Left lung (tissue), 10 donors: ENCODE measurements around the gene SLC33A1. TPM values are rescaled to one million over a fixed set of nuclear protein-coding genes. Genes with fewer than 3 reads are reported as not detected.
A peak's percentile ranks its signal among the peaks of the same experiment; 100 is the strongest.
"Not testable (repeated sequence)": the region's sequence is repeated elsewhere in the genome, so short reads cannot be mapped to it uniquely, and the experiment has no call there.

ENCODE experiments used
- ATAC-seq: fragments of 200-7000 bp; cut with Tn5 transposase; one replicate; pipeline ENCODE4 v1.9.1; 2020; ENCODE audit warnings: moderate library complexity
- DNase-seq, 4 donors: peaks; one replicate each; pipeline ENCODE4 v3.0.0-alpha.2; 2013 to 2020
- H3K27ac ChIP-seq, 2 donors: fragments of 200-600 bp; sonication (generic) in 1 of 2; one replicate each; pipeline versions ENCODE4 v1.5.0 to v1.8.0; 2020 to 2021
- H3K27me3 ChIP-seq, 2 donors: fragments of 200-600 bp; sonication (generic) in 1 of 2; one replicate each; pipeline versions ENCODE4 v1.5.0 to v1.8.0; 2020 to 2021
- H3K36me3 ChIP-seq, 2 donors: fragments of 200-600 bp; sonication (generic) in 1 of 2; one replicate each; pipeline versions ENCODE4 v1.5.0 to v1.8.0; 2020 to 2021
- H3K4me1 ChIP-seq, 2 donors: fragments of 200-600 bp; one replicate each; pipeline ENCODE4 v1.8.0; 2021
- H3K4me3 ChIP-seq, 2 donors: fragments of 200-600 bp; sonication (generic) in 1 of 2; one replicate each; pipeline versions ENCODE4 v1.5.0 to v1.8.0; 2020 to 2021; ENCODE audit warnings: mild to moderate bottlenecking in 1 of 2
- H3K9me3 ChIP-seq, 2 donors: fragments of 200-600 bp; sonication (generic) in 1 of 2; one replicate each; pipeline versions ENCODE4 v1.5.0 to v1.8.0; 2020 to 2021
- intact Hi-C, 2 donors: fragments of 100-400 bp; cut with DNase I; formaldehyde crosslinking; loops; one replicate each; pipeline versions ENCODE4 v1.11.2 to v1.14.2; 2022
- polyA plus RNA-seq, 6 donors: library from polyadenylated mRNA; unstranded; fragments of 120-200 nt; gene quantifications; one replicate each; pipeline ENCODE4 v1.2.1, GENCODE V29; 2013; ENCODE audit not compliant: insufficient read length in 6 of 6
- total RNA-seq, 2 donors: library from RNA; stranded (reverse); fragmentation: NEBNext Ultra II Directional; extraction: Animal tissue kit (Norgen Biotek cat#: 25700); gene quantifications; one replicate each; pipeline ENCODE4 v1.2.1, GENCODE V29; 2021
- TF ChIP-seq, protein P1 (sequence below), 2 donors: fragments of 200-600 bp; sonication (generic) in 1 of 2; IDR thresholded peaks; one replicate each; pipeline versions ENCODE4 v1.5.0 to v1.8.0; 2021; ENCODE audit warnings: antibody characterized with exemption in 2 of 2
- donor health status: DM: no; HTN: yes; CAD: no.
- donor health status: DM: no; HTN: no; CAD: no.

The SLC33A1 gene
- total and polyA plus RNA-seq, 8 donors, result 29.0 to 48.9 (median 36.1) TPM

DNA sequence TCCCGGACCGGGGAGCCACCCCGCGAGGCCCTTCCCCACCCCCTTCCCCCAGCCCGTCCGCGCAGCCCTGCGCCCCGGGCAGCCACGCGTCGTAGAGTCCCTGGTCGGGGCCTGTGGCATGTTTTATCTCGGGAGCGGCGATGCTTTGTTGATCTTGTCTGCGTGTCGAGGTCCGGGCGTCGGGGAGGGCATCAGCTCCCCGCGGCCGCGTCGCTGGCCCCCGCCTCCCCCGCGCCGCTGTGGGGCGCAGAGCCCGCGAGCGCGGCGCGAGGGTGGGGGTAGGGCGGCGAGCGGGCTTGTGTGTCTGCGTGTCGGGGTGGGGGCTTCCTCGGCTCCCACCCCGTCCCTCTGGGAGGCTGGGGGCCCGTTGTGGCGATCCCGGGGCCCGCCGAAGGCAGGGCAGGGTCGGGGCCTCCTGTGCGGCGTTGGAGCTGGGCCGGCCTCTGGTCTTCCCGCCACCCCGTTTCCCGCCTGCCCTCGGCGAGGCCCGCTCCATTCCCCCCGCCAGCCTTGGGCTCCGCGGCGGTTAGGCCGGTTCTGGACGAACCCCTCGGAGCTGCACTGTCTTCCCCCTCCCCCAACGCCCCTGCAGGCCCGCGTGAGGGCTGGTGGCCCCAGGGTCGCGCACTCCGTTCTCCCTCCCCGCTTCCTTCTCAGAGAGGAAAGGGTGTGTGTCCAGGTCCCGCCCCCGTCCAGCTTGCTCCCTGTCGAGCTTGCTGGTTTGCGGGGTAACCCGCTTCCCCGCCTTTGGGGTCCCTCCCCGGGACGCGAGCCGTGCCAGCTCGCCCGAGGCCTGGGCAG lies 16.9 kb upstream of the SLC33A1 start:
- H3K9me3 ChIP-seq, result no peaks in the 10 kb centered on the region
- DNase-seq, result peak; percentile 49 to 91 (median 63)
- TF ChIP-seq, protein P1, sequence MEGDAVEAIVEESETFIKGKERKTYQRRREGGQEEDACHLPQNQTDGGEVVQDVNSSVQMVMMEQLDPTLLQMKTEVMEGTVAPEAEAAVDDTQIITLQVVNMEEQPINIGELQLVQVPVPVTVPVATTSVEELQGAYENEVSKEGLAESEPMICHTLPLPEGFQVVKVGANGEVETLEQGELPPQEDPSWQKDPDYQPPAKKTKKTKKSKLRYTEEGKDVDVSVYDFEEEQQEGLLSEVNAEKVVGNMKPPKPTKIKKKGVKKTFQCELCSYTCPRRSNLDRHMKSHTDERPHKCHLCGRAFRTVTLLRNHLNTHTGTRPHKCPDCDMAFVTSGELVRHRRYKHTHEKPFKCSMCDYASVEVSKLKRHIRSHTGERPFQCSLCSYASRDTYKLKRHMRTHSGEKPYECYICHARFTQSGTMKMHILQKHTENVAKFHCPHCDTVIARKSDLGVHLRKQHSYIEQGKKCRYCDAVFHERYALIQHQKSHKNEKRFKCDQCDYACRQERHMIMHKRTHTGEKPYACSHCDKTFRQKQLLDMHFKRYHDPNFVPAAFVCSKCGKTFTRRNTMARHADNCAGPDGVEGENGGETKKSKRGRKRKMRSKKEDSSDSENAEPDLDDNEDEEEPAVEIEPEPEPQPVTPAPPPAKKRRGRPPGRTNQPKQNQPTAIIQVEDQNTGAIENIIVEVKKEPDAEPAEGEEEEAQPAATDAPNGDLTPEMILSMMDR (IDR thresholded peaks at IDR 0.05), result no peak
- H3K4me3 ChIP-seq, result peak overlapping the region; percentile 94 to 96
- peak overlapping the region; percentile 91 to 94 for H3K27ac ChIP-seq
- H3K4me1 ChIP-seq, result peaks cover 20 to 51% of the 10 kb centered on the region in 2 donors
- no peaks in the 10 kb centered on the region for H3K27me3 ChIP-seq
- ATAC-seq, result peak; percentile 62
- intact Hi-C loops, result no loop called here
- no peaks in the 10 kb centered on the region for H3K36me3 ChIP-seq

DNA sequence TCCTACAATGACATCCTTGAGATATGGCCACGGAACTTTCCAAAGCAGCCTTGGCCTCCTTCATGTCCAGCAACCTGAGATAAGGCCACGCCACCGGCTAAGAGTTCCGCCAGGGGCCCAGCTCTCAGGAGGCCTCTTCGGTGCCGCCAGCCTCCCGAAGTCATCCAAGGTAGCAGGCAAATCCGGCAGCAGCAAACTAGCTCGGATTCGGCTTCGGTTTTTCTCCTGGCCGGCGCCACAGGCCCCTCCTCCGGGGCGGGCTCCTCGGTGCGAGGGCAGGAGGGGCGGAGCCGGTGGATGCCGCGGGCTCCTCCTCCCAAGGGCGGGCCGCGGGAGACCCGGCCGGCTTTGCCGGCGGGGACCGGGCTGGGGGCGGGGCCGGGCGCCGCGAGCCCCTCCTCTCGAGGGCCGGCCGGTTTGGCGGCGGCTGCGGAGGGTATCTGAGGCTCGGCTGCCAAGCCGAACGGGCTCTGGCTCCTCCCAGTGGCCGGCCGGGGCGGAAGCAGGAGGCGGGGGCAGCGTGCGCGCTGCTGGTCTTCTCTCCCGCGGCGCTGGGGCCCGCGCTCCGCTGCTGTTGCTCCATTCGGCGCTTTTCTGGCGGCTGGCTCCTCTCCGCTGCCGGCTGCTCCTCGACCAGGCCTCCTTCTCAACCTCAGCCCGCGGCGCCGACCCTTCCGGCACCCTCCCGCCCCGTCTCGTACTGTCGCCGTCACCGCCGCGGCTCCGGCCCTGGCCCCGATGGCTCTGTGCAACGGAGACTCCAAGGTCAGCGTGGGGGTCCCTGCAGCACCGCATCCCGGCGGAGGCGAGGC lies 16.1 kb upstream of the SLC33A1 start, which contains the start of gene GMPS:
Gene GMPS, plus strand, starts transcription at position 518 of the 812 bp plus-strand sequence. Its CDS starts 221 bp downstream, at position 739.
- Histone ChIP-seq H3K4me3 (peak within 1 kb of the TSS; percentile 94 to 96), H3K9me3 (no peaks in the 10 kb centered on the region), H3K36me3 (no peaks in the 10 kb centered on the region), H3K27me3 (no peaks in the 10 kb centered on the region), H3K27ac (peak within 1 kb of the TSS; percentile 91 to 94), H3K4me1 (peaks cover 20 to 45% of the 10 kb centered on the region in 2 donors)
- DNase-seq (peak; percentile 86 to 100 (median 96)), ATAC-seq (peak; percentile 96)
- intact Hi-C loops, result no loop called here
- TF ChIP-seq, protein P1 (IDR thresholded peaks at IDR 0.05), result peak; percentile 26 to 47

DNA sequence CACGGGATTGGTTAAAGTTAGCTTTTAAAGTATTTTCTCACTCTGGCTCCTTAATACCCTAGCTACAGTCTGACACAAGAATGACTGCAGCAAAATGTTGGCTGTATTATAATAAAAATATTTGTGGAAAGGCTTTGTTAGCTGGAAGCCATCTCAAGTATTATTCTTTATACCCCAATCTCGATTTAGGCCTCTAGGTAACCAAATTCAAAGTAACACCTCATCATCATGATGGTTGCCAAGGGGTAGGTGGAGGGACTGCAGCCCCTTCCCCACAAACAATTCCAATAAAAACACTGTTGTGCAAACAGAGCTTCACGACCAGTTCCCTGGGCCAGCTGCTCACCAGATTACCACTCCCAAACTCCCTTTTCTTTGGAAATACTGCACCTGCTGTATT lies 15.5 kb upstream of the SLC33A1 start:
- no peaks in the 10 kb centered on the region for H3K9me3 ChIP-seq
- TF ChIP-seq, protein P1 (IDR thresholded peaks at IDR 0.05), result no peak
- no peak for ATAC-seq
- H3K27ac ChIP-seq, result peak overlapping the region; percentile 70 to 91
- H3K36me3 ChIP-seq, result no peaks in the 10 kb centered on the region
- H3K4me1 ChIP-seq, result peaks cover 20 to 39% of the 10 kb centered on the region in 2 donors
- no peak for DNase-seq
- H3K27me3 ChIP-seq, result no peaks in the 10 kb centered on the region
- intact Hi-C loops, result no loop called here
- H3K4me3 ChIP-seq, result peak overlapping the region; percentile 22 to 94

DNA sequence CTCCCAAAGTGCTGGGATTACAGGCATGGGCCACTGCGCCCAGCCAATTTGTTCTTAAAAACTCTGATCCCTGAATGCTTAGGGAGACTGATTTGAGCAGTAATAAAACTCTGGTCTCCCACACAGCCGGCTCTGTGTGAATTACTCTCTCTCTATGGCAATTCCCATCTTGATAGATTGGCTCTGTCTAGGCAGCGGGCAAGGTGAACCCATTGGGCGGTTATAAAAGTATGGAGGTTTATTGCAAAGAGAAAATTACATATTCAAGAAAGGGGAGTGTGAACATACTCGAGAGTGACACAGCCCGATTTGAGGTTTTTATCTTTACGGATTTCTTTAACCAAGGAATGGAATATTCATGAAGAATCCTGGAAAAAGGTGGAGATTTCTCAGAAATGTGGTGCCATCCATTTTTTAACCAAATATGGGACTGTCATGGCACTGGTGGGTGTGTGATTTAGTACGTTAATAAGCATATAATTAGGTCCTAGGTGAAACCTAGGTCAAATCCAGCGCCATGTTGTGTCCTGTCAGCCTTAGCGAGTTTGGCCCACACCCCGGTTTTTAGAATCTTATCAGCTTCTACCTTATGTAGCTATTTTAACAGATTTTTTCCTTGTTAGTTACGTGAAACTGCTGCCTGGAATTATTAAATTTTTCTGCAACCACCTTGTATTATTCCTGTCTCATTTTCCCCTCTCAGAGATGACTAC lies 9.0 kb upstream of the SLC33A1 start:
- TF ChIP-seq, protein P1 (IDR thresholded peaks at IDR 0.05), result no peak
- intact Hi-C loops, result no loop called here
- no peak for ATAC-seq

DNA sequence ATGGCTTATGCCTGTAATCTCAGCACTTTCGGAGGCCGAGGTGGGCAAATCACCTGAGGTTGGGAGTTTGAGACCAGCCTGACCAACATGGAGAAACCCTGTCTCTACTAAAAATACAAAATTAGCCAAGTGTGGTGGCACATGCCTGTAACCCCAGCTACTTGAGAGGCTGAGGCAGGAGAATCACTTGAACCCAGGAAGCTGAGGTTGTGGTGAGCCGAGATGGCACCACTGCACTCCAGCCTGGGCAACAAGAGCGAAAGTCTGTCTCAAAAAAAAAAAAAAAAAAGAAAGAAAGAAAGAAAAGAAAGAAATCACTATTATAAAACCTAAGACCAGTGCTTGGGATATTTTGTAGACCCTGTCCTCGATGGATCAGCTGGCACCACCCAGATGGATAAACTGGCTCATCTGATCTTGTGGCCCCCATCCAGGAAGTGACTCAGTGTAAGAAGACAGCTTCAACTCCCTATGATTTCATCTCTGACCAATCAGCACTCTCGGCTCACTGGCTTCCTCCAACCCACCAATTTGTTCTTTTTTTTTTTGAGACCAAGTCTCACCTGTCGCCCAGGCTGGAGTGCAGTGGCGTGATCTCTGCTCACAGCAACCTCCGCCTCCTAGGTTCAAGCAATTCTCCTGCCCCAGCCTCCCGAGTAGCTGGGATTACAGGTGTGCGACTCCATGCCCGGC lies 8.2 kb upstream of the SLC33A1 start:
- H3K4me1 ChIP-seq, H3K27ac ChIP-seq, H3K36me3 ChIP-seq, ATAC-seq, H3K9me3 ChIP-seq, H3K27me3 ChIP-seq, intact Hi-C loops, H3K4me3 ChIP-seq, DNase-seq: not testable (repeated sequence)

More for the DNA sequence above, 9.0 kb upstream of the SLC33A1 start:
- H3K9me3 ChIP-seq, result no peaks in the 10 kb centered on the region
- DNase-seq, result no peak
- H3K4me1 ChIP-seq, result no peaks in the 10 kb centered on the region
- H3K4me3 ChIP-seq, result no peak overlapping the region
- no peaks in the 10 kb centered on the region for H3K27me3 ChIP-seq
- no peaks in the 10 kb centered on the region for H3K36me3 ChIP-seq
- no peak overlapping the region for H3K27ac ChIP-seq
